ENCODE results near the gene EPHA3.

GRCh38 chr3:89434621-89435380 is 327.4 kb downstream of the EPHA3 start:
- TF ChIP-seq, protein P1, sequence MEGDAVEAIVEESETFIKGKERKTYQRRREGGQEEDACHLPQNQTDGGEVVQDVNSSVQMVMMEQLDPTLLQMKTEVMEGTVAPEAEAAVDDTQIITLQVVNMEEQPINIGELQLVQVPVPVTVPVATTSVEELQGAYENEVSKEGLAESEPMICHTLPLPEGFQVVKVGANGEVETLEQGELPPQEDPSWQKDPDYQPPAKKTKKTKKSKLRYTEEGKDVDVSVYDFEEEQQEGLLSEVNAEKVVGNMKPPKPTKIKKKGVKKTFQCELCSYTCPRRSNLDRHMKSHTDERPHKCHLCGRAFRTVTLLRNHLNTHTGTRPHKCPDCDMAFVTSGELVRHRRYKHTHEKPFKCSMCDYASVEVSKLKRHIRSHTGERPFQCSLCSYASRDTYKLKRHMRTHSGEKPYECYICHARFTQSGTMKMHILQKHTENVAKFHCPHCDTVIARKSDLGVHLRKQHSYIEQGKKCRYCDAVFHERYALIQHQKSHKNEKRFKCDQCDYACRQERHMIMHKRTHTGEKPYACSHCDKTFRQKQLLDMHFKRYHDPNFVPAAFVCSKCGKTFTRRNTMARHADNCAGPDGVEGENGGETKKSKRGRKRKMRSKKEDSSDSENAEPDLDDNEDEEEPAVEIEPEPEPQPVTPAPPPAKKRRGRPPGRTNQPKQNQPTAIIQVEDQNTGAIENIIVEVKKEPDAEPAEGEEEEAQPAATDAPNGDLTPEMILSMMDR (IDR thresholded peaks at IDR 0.05 in 2 of 3, conservative IDR thresholded peaks at IDR 0.05 in 1 of 3; ENCODE audit: insufficient read depth in 2 of 3, low read depth in 1 of 3, low read length in 3 of 3): no peak
- TF ChIP-seq SMC3 (conservative IDR thresholded peaks at IDR 0.05; ENCODE audit: insufficient read depth, low read depth, low read length): no peak
- no peak for TF ChIP-seq FOXK1 (CRISPR knock-in tag; IDR thresholded peaks at IDR 0.05; ENCODE audit: borderline replicate concordance)
- TF ChIP-seq EP300 (IDR thresholded peaks at IDR 0.05; ENCODE audit: low read length): no peak
- TF ChIP-seq FOXA1 (IDR thresholded peaks at IDR 0.05; ENCODE audit: borderline replicate concordance): no peak
- no peak for TF ChIP-seq SIN3B (IDR thresholded peaks at IDR 0.05; ENCODE audit: low read depth)
- no peak for TF ChIP-seq NRF1 (conservative IDR thresholded peaks at IDR 0.05 in 1 of 2, IDR thresholded peaks at IDR 0.05 in 1 of 2)
- TF ChIP-seq ZNF785 (CRISPR knock-in tag; IDR thresholded peaks at IDR 0.05): no peak
- TF ChIP-seq HNRNPH1 (optimal IDR thresholded peaks at IDR 0.05; ENCODE audit: low read depth, low read length): no peak
- TF ChIP-seq TFAM (CRISPR knock-in tag; conservative IDR thresholded peaks at IDR 0.05): no peak
- no peak for TF ChIP-seq GABPA (tag; conservative IDR thresholded peaks at IDR 0.05; ENCODE audit: low read depth)

Measured in K562 (cell line).